Measurements from ENCODE around the gene LRRTM4. TPM values are rescaled to one million over a fixed set of nuclear protein-coding genes. Genes with fewer than 3 reads are reported as not detected.

LRRTM4 gene
- total RNA-seq, 1 donor from 2014 or later = 5.4 TPM

GRCh38 chr2:77552956-77553355, 30.8 kb upstream of the LRRTM4 start:
- H3K27me3 Mint-ChIP-seq = no peaks in the 10 kb centered on the region
- H3K4me3 Mint-ChIP-seq = no peak overlapping the region
- H3K27ac Mint-ChIP-seq = no peak overlapping the region
- H3K9me3 Mint-ChIP-seq = peaks cover 9% of the 10 kb centered on the region
- DNase-seq (ENCODE audit: extremely low spot score, unreplicated experiment) = no peak
- no peaks in the 10 kb centered on the region for H3K36me3 Mint-ChIP-seq
- TF ChIP-seq CTCF (conservative IDR thresholded peaks at IDR 0.05) = no peak
- no peaks in the 10 kb centered on the region for H3K4me1 Mint-ChIP-seq (ENCODE audit: unreplicated experiment)

- Mint-ChIP-seq H3K27me3 (no peaks in the 10 kb centered on the region), H3K4me1 (ENCODE audit: unreplicated experiment) (no peaks in the 10 kb centered on the region), H3K9me3 (peaks cover 11% of the 10 kb centered on the region), H3K4me3 (no peak overlapping the region), H3K36me3 (no peaks in the 10 kb centered on the region), H3K27ac (no peak overlapping the region)
- no peak for DNase-seq (ENCODE audit: extremely low spot score, unreplicated experiment)
- no peak for TF ChIP-seq CTCF (conservative IDR thresholded peaks at IDR 0.05)
These were observed 15.9 kb upstream of the LRRTM4 start for GRCh38 chr2:77538031-77538430.

GRCh38 chr2:77522888-77523287, 712 bp upstream of the LRRTM4 start:
- Mint-ChIP-seq H3K36me3 (no peaks in the 10 kb centered on the region), H3K4me1 (ENCODE audit: unreplicated experiment) (peaks cover 19% of the 10 kb centered on the region), H3K9me3 (peaks cover 7% of the 10 kb centered on the region), H3K4me3 (no peak overlapping the region), H3K27me3 (peaks cover 4% of the 10 kb centered on the region), H3K27ac (no peak overlapping the region)
- DNase-seq (ENCODE audit: extremely low spot score, unreplicated experiment) = no peak
- TF ChIP-seq CTCF (conservative IDR thresholded peaks at IDR 0.05) = no peak

GRCh38 chr2:77521548-77521891, 656 bp downstream of the LRRTM4 start:
- no peak for TF ChIP-seq CTCF (conservative IDR thresholded peaks at IDR 0.05)
- Mint-ChIP-seq H3K27ac (no peak overlapping the region), H3K4me3 (peak overlapping the region; percentile 33), H3K27me3 (peaks cover 4% of the 10 kb centered on the region), H3K4me1 (ENCODE audit: unreplicated experiment) (peaks cover 21% of the 10 kb centered on the region), H3K9me3 (peaks cover 7% of the 10 kb centered on the region), H3K36me3 (no peaks in the 10 kb centered on the region)
- DNase-seq (ENCODE audit: extremely low spot score, unreplicated experiment) = no peak

GRCh38 chr2:77520641-77521547, 1.3 kb downstream of the LRRTM4 start:
- DNase-seq (ENCODE audit: extremely low spot score, unreplicated experiment) = no peak
- Mint-ChIP-seq H3K4me3 (peak overlapping the region; percentile 33), H3K9me3 (peaks cover 7% of the 10 kb centered on the region), H3K27me3 (peaks cover 4% of the 10 kb centered on the region), H3K4me1 (ENCODE audit: unreplicated experiment) (peaks cover 21% of the 10 kb centered on the region), H3K36me3 (no peaks in the 10 kb centered on the region), H3K27ac (no peak overlapping the region)
- TF ChIP-seq CTCF (conservative IDR thresholded peaks at IDR 0.05) = no peak

All from type B pancreatic cell (in vitro differentiated cells).